Activated naive CD8-positive, alpha-beta T cell treated with anti-CD3 and anti-CD28 coated beads for 36 hours (primary cell): Measurements from ENCODE around the gene PTPRCAP. TPM values are rescaled to one million over a fixed set of nuclear protein-coding genes. Genes with fewer than 3 reads are reported as not detected.

Experiments
- DNase-seq: peaks from one replicate; pipeline ENCODE4 v3.0.0; 2021
- H3K27ac Mint-ChIP-seq: one replicate; pipeline ENCODE4 v1.8.0; 2022; ENCODE audit warnings: mild to moderate bottlenecking, moderate library complexity, mixed read lengths
- H3K27me3 Mint-ChIP-seq: one replicate; pipeline ENCODE4 v1.8.0; 2022; ENCODE audit warnings: mild to moderate bottlenecking, mixed read lengths
- H3K36me3 Mint-ChIP-seq: one replicate; pipeline ENCODE4 v1.8.0; 2021; ENCODE audit warnings: mild to moderate bottlenecking, mixed read lengths
- H3K4me1 Mint-ChIP-seq: one replicate; pipeline ENCODE4 v1.8.0; 2021; ENCODE audit warnings: mixed read lengths
- H3K4me3 Mint-ChIP-seq: one replicate; pipeline ENCODE4 v1.8.0; 2022; ENCODE audit warnings: mild to moderate bottlenecking, moderate library complexity, mixed read lengths
- H3K9me3 Mint-ChIP-seq: one replicate; pipeline ENCODE4 v1.8.0; 2022; ENCODE audit warnings: mixed read lengths
- total RNA-seq, 2 experiments: library from RNA; stranded (reverse); gene quantifications; one replicate each; pipeline ENCODE4 v1.2.3, GENCODE V29; 2021

The PTPRCAP gene
- total RNA-seq, 2 experiments from 2014 or later, result 110 to 117 TPM

- peaks cover 61% of the 10 kb centered on the region for H3K4me1 Mint-ChIP-seq
- peaks cover 5% of the 10 kb centered on the region for H3K36me3 Mint-ChIP-seq
- DNase-seq, result no peak
- H3K4me3 Mint-ChIP-seq, result peak overlapping the region; percentile 75
- peak overlapping the region; percentile 89 for H3K27ac Mint-ChIP-seq
- H3K27me3 Mint-ChIP-seq, result no peaks in the 10 kb centered on the region
- H3K9me3 Mint-ChIP-seq, result no peaks in the 10 kb centered on the region
Observed at GRCh38 chr11:67416416-67417335, 20.8 kb downstream of the PTPRCAP start.

GRCh38 chr11:67415501-67416304, 21.8 kb downstream of the PTPRCAP start, which contains the start of gene CARNS1:
Gene CARNS1 (plus strand): TSS chr11:67415678. CDS start chr11:67416200, 522 bp downstream.
- peaks cover 4% of the 10 kb centered on the region for H3K36me3 Mint-ChIP-seq
- DNase-seq, result no peak
- peak within 1 kb of the TSS; percentile 89 for H3K27ac Mint-ChIP-seq
- no peaks in the 10 kb centered on the region for H3K27me3 Mint-ChIP-seq
- H3K4me1 Mint-ChIP-seq, result peaks cover 67% of the 10 kb centered on the region
- H3K9me3 Mint-ChIP-seq, result no peaks in the 10 kb centered on the region
- peak within 1 kb of the TSS; percentile 75 for H3K4me3 Mint-ChIP-seq

GRCh38 chr11:67413266-67413849, 24.1 kb downstream of the PTPRCAP start:
- no peak for DNase-seq
- Mint-ChIP-seq H3K27me3 (no peaks in the 10 kb centered on the region), H3K4me3 (no peak overlapping the region), H3K4me1 (peaks cover 73% of the 10 kb centered on the region), H3K27ac (no peak overlapping the region), H3K9me3 (no peaks in the 10 kb centered on the region), H3K36me3 (peaks cover 10% of the 10 kb centered on the region)

DNA sequence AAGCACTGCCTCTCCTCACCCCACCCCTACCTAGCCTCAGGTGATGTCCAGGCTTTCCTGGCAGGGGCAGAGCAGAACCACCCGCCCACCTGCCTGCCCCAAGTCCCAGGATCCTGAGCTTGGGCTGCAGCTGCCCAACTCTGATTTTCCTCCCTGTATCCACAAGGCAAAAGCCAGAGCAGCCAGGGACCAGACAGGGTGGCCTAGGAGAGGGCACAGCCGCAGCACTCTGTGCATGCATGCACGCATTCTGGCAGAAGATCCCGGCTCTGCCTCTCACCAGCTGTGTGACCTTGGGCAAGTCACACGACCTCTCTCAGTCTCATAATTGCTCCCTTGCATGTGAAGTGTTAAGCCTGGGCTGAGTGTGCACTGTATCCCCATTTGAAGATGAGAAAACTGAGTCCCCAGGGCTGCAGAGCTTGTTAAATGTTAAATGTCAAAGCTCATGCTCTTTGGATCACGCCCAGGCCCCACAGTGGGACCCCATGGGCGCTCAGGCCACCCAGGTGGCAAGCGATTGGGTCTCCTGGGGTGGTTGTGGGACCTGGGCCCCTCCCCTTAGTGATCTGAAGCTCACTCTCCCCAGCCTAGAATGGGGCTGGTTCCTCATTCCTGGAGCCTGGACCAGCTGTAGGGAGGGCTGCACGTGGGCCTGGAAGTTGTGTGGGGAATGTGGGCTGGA, 24.8 kb downstream of the PTPRCAP start:
- DNase-seq, result no peak
- Mint-ChIP-seq H3K4me3 (no peak overlapping the region), H3K27me3 (no peaks in the 10 kb centered on the region), H3K9me3 (no peaks in the 10 kb centered on the region), H3K36me3 (peaks cover 17% of the 10 kb centered on the region), H3K4me1 (peaks cover 73% of the 10 kb centered on the region), H3K27ac (no peak overlapping the region)

DNA sequence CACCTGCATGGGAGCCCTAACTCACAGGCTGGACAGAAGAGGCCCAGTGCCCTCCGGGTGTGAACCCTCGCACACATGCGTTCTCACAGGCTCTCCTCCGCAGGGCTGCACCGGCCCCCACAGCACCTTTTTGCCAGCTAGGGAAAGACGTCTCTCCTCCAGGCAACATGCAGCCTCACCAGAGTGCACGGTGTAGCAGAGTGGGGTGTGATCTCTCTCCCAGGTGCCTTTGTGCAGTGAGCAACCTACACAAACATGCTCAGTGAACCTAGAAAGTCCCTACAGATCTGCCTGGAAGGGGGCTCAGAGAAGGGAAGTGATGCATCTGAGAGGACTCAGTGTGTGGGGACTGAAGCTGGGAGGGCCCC, 25.7 kb downstream of the PTPRCAP start:
- peak overlapping the region; percentile 18 for H3K27ac Mint-ChIP-seq
- no peaks in the 10 kb centered on the region for H3K27me3 Mint-ChIP-seq
- H3K36me3 Mint-ChIP-seq, result peaks cover 23% of the 10 kb centered on the region
- no peak for DNase-seq
- no peaks in the 10 kb centered on the region for H3K9me3 Mint-ChIP-seq
- H3K4me3 Mint-ChIP-seq, result no peak overlapping the region
- H3K4me1 Mint-ChIP-seq, result peaks cover 74% of the 10 kb centered on the region

- no peaks in the 10 kb centered on the region for H3K9me3 Mint-ChIP-seq
- H3K36me3 Mint-ChIP-seq, result peaks cover 25% of the 10 kb centered on the region
- H3K4me1 Mint-ChIP-seq, result peaks cover 72% of the 10 kb centered on the region
- H3K27me3 Mint-ChIP-seq, result no peaks in the 10 kb centered on the region
- H3K4me3 Mint-ChIP-seq, result peak overlapping the region; percentile 7
- no peak for DNase-seq
- H3K27ac Mint-ChIP-seq, result peak overlapping the region; percentile 92
Observed at GRCh38 chr11:67410984-67411784, 26.3 kb downstream of the PTPRCAP start.

DNA sequence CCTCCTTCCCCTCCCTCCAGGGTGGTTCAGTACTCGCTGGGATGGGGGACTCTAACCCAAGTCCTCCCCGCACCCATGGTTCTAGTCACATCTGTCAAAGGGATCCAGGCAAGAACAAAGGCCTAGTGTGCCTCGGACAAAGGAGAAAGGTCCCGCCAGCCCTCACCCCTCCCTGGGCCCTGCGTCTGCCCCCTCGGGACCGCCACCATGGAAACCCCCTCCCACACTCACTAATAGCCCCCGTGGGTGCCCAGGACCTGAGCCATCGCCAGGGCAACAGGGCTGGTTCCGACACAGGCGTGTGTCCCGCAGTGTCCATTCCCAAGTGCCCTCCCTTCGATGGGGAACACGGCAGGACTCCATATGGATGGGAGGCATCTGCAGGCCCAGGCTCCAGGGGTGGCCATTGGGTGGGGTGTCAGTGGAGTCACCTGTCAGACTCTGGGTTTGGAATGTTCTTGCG, 27.1 kb downstream of the PTPRCAP start:
- Mint-ChIP-seq H3K36me3 (peaks cover 30% of the 10 kb centered on the region), H3K27ac (peak overlapping the region; percentile 92), H3K4me1 (peaks cover 71% of the 10 kb centered on the region), H3K27me3 (no peaks in the 10 kb centered on the region), H3K9me3 (no peaks in the 10 kb centered on the region), H3K4me3 (peak overlapping the region; percentile 85)
- DNase-seq, result no peak

GRCh38 chr11:67409781-67410368, 27.6 kb downstream of the PTPRCAP start:
- Mint-ChIP-seq H3K4me3 (peak overlapping the region; percentile 85), H3K27me3 (no peaks in the 10 kb centered on the region), H3K9me3 (no peaks in the 10 kb centered on the region), H3K36me3 (peaks cover 36% of the 10 kb centered on the region), H3K27ac (peak overlapping the region; percentile 92), H3K4me1 (peaks cover 67% of the 10 kb centered on the region)
- DNase-seq, result no peak

DNA sequence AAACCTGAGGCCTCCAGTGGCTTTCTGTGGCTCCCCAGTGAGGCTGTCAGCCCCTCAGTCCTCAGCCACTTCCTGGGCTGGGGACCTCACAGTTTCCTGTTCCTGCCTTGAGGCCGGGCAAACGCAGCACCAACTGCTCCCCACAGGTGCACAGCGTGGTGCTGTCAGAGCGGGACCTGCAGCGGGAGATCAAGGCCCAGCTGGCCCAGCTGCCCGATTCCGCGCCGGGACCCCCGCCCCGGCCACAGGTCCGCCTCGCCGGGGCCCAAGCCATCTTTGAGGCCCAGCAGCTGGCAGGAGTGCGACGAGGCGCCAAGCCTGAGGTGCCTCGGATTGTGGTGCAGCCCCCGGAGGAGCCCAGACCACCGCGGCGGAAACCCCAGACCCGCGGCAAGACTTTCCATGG, 28.2 kb downstream of the PTPRCAP start:
- Mint-ChIP-seq H3K36me3 (peaks cover 41% of the 10 kb centered on the region), H3K27ac (peak overlapping the region; percentile 96), H3K9me3 (no peaks in the 10 kb centered on the region), H3K4me1 (peaks cover 66% of the 10 kb centered on the region), H3K4me3 (peak overlapping the region; percentile 90), H3K27me3 (no peaks in the 10 kb centered on the region)
- DNase-seq, result peak; percentile 79

DNA sequence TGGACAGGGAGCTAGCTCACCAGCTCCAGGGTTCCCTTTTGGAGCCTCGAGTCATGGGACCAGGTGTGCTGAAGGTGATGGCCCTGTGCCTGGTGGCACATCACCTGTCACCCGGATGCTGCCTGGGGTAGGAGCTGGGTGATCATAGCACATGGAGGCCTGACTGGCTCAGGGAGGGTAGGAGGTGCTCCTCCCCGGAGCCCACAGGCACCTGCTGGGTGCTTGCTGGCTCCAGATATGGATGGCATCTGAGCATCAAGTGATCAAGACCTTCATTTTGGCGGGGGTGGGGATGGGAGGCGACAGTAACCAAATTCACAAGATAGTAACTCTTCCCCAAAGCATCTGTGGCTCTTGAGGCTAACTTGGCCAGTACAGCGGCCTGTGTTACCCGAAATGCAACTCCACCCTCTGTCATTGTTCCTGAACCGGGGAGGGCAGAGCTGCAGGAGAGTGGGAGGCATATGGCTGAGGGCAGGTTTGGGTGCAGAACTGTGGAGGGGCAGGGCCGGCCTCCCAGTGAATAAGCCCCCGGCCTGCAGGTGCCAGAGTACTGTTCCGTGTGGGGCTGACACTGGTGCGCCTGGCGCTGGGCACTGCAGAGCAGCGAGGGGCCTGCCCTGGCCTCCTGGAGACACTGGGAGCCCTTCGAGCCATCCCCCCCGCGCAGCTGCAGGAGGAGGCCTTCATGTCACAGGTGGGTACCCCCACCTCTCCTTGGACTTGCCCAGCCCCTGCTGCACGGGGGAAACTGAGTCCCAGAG, 28.9 kb downstream of the PTPRCAP start:
- peaks cover 41% of the 10 kb centered on the region for H3K36me3 Mint-ChIP-seq
- no peak for DNase-seq
- H3K4me3 Mint-ChIP-seq, result peak overlapping the region; percentile 90
- H3K4me1 Mint-ChIP-seq, result peaks cover 66% of the 10 kb centered on the region
- no peaks in the 10 kb centered on the region for H3K9me3 Mint-ChIP-seq
- no peaks in the 10 kb centered on the region for H3K27me3 Mint-ChIP-seq
- H3K27ac Mint-ChIP-seq, result peak overlapping the region; percentile 96

DNA sequence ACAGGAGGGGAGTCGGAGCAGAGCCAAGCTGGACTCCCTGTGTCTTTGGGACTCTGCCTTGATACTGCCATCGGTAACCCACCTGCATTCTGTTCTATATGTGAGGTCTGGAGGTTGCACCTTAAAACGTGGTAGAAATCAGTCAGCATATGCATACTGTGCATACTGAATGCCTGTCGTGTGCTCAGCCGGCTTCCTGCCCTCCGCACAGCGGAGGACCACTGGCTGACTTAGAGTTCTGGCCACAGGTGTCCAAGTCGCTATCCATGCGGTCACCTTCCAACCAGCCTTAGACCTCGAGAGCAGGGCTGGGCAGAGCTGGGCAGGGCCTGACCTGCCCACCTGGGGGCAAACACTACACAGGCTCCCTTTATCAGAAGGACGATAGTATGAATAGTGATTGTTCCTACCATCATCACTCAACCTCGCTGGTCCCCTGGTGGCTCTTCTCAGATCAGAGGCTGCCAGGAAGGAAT, 29.8 kb downstream of the PTPRCAP start:
- H3K27me3 Mint-ChIP-seq, result no peaks in the 10 kb centered on the region
- peak overlapping the region; percentile 90 for H3K4me3 Mint-ChIP-seq
- no peaks in the 10 kb centered on the region for H3K9me3 Mint-ChIP-seq
- H3K4me1 Mint-ChIP-seq, result peaks cover 67% of the 10 kb centered on the region
- DNase-seq, result no peak
- H3K36me3 Mint-ChIP-seq, result peaks cover 41% of the 10 kb centered on the region
- peak overlapping the region; percentile 96 for H3K27ac Mint-ChIP-seq

DNA sequence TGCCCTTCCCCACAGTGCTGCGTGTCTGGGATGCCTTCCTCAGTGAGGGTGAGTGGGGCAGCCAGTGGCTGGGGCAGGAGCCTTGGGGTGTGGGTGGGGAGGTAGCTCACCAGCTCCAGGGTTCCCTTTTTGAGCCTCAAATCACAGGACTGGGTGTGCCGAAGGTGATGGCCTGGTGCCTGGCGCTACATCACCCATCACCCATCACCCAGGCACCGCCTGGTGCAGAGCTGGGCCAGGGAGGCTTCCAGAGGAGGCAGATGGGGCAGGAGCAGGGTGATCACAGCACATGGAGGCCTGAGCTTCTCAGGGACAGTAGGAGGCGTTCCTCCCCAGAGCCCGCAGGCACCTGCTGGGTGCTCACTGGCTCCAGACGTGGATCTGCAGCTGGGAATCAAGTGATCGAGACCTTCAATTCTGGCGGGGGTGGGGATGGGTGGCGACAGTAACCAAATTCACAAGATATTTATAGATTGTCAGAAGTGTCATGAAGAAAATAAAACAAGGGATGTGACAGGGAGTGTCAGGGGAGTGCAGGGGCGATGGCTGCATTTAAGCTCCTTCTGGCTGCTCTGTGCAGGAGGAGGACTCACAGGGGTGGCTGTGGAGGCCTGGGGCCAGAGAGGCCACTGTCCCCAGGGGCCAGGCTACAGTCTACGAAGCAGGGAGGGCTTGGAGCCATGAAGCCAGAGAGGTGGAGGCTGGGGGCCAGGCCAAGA, 30.4 kb downstream of the PTPRCAP start:
- peaks cover 41% of the 10 kb centered on the region for H3K36me3 Mint-ChIP-seq
- no peaks in the 10 kb centered on the region for H3K27me3 Mint-ChIP-seq
- H3K4me3 Mint-ChIP-seq, result peak overlapping the region; percentile 90
- H3K27ac Mint-ChIP-seq, result peak overlapping the region; percentile 96
- H3K9me3 Mint-ChIP-seq, result no peaks in the 10 kb centered on the region
- H3K4me1 Mint-ChIP-seq, result peaks cover 65% of the 10 kb centered on the region
- no peak for DNase-seq
